SK-MEL-5 (cell line): ENCODE results near the gene NOMO2. TPM values are rescaled to one million over a fixed set of nuclear protein-coding genes. Genes with fewer than 3 reads are reported as not detected.
"Not testable (repeated sequence)": the region's sequence is repeated elsewhere in the genome, so short reads cannot be mapped to it uniquely, and the experiment has no call there.

Source experiments
- DNase-seq: peaks from one replicate; pipeline ENCODE4 v3.0.0-alpha.2; 2016; ENCODE audit warnings: low read depth, low spot score
- in situ Hi-C: cut with HindIII; loops from 2 replicates; pipeline ENCODE4 v1.10.0; 2016; ENCODE audit warnings: low sequenced_read_pairs, high pct_unique_total_duplicates, low pct_unique_long_range_greater_than_20kb
- total RNA-seq: library from RNA; depleted of rRNA; stranded (reverse); fragments of >200 nt; shearing (Covaris generic); gene quantifications from 2 replicates; pipeline ENCODE4 v1.2.3, GENCODE V29; 2014

NOMO2 gene
- total RNA-seq, 1 experiment from 2014 or later: 101 TPM

DNA sequence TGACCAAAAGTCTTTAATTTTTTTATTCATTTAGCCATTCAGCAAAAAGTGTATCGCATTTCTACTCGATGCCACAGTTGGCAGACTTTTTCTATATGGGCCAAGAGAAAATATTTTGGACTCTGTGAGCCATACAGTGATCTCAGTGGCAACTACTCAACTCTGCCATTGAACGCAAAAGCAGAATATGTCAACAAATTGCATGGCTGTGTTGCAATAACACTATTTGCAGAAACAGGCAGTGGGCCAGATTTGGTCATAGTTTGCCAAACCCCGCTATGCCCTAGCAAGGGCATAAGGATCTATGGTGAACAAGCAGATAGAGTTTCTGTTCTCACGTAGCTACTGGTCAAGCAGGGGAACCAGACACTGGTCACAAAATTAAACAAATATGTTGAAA, 18.5 kb upstream of the NOMO2 start:
- in situ Hi-C loops, DNase-seq: not testable (repeated sequence)

GRCh38 chr16:18579261-18579660, 17.4 kb upstream of the NOMO2 start:
- in situ Hi-C loops: not testable (repeated sequence)

DNA sequence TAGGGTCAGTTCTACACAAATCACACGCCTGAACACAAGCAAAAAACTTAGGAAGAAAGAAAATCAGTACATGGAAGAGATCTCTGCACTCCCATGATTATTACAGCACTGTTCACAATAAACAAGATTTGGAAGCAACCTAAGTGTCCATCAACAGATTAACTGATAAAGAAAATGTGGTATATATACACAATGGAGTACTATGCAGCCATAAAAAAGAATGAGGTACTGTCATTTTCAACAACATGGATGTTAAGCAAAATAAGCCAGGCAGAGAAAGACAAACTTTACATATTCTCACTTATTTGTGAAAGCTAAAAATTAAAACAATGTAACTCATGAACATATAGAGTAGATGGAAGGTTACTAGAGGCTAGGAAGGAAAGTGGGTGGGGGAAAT, 16.0 kb upstream of the NOMO2 start:
- in situ Hi-C loops, DNase-seq: not testable (repeated sequence)

More at GRCh38 chr16:18579261-18579660, 17.4 kb upstream of the NOMO2 start:
- DNase-seq: not testable (repeated sequence)

GRCh38 chr16:18575945-18576344, 14.0 kb upstream of the NOMO2 start:
- DNase-seq, in situ Hi-C loops: not testable (repeated sequence)

- DNase-seq, in situ Hi-C loops: not testable (repeated sequence)
Measured at GRCh38 chr16:18575298-18575917, 13.5 kb upstream of the NOMO2 start.

- DNase-seq, in situ Hi-C loops: not testable (repeated sequence)
Measured at GRCh38 chr16:18573887-18574286, 12.0 kb upstream of the NOMO2 start.

GRCh38 chr16:18572973-18573372, 11.1 kb upstream of the NOMO2 start:
- in situ Hi-C loops, DNase-seq: not testable (repeated sequence)

GRCh38 chr16:18571307-18571850, 9.5 kb upstream of the NOMO2 start:
- in situ Hi-C loops, DNase-seq: not testable (repeated sequence)

DNA sequence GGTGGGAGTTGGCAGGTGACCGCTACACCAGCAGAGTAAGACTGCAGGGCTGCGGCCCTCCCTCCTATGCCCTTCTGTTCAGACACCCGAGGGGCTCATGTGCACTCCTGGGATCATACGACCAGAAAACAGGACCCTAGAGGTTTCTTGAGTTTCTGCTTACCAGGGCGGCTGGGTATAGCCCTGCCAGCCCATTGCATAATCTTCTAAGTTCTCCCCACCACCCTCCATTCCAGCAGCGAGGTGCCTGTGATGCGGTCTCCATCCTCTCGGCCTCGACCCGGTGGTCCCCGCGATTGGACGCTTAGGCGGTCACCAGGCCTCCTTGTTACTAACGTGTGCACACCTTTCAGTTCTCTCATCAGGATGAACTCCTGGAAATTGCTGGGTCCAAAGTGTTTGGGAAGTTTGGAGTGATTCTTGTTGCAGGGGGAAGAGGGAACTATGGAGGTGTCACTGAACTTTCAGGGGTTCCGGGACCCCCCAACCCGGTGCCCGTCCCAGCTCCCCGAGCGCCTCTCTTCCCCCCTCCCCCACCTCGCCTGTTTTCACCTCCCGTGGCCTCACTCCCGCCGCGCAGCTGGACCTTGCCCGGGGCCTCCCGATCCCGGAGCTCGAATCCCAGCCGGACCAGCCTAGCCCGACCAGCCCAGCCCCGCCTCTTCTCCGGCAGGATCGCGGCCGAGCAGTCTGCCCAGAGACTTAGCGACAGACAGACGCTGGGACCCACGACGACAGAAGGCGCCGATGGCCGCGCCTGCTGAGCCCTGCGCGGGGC, 8.8 kb upstream of the NOMO2 start:
- in situ Hi-C loops, DNase-seq: not testable (repeated sequence)

GRCh38 chr16:18560416-18561220, 1.3 kb downstream of the NOMO2 start:
- in situ Hi-C loops: not testable (repeated sequence)

DNA sequence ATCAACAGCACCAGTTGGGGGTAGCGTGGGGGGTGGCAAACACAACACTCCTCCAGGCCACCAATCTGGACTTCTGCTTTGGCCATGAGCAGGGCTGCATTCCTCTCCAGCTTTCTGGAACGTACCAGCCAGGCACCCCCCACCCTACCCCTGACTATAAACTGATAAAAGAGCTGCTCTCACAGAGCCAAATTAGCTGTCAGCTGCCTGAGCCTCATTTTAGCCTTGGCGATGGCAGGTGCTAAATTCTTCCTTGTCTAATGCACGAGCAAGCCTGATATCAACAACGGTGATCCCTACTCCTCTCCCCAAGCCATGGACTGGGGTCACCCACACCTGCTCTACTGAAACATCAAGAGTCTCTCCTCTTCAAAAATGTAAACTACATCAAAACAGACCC, 8.2 kb downstream of the NOMO2 start:
- in situ Hi-C loops, DNase-seq: not testable (repeated sequence)

More at GRCh38 chr16:18560416-18561220, 1.3 kb downstream of the NOMO2 start:
- DNase-seq: not testable (repeated sequence)

- DNase-seq, in situ Hi-C loops: not testable (repeated sequence)
Measured at GRCh38 chr16:18547382-18547781, 14.5 kb downstream of the NOMO2 start.

- DNase-seq, in situ Hi-C loops: not testable (repeated sequence)
Measured at GRCh38 chr16:18546853-18547252, 15.0 kb downstream of the NOMO2 start.

- in situ Hi-C loops: not testable (repeated sequence)
Measured at GRCh38 chr16:18544232-18545081, 17.4 kb downstream of the NOMO2 start.

GRCh38 chr16:18541912-18542311, 20.0 kb downstream of the NOMO2 start:
- in situ Hi-C loops, DNase-seq: not testable (repeated sequence)

More at GRCh38 chr16:18544232-18545081, 17.4 kb downstream of the NOMO2 start:
- not testable (repeated sequence) for DNase-seq

- DNase-seq, in situ Hi-C loops: not testable (repeated sequence)
Measured at GRCh38 chr16:18537004-18537403, 24.9 kb downstream of the NOMO2 start.
